ENCODE results near the gene MRPL55. TPM values are rescaled to one million over a fixed set of nuclear protein-coding genes. Genes with fewer than 3 reads are reported as not detected.

MRPL55 gene
- total and polyA plus RNA-seq, 2 experiments from 2014 or later = 139 to 144 TPM

DNA sequence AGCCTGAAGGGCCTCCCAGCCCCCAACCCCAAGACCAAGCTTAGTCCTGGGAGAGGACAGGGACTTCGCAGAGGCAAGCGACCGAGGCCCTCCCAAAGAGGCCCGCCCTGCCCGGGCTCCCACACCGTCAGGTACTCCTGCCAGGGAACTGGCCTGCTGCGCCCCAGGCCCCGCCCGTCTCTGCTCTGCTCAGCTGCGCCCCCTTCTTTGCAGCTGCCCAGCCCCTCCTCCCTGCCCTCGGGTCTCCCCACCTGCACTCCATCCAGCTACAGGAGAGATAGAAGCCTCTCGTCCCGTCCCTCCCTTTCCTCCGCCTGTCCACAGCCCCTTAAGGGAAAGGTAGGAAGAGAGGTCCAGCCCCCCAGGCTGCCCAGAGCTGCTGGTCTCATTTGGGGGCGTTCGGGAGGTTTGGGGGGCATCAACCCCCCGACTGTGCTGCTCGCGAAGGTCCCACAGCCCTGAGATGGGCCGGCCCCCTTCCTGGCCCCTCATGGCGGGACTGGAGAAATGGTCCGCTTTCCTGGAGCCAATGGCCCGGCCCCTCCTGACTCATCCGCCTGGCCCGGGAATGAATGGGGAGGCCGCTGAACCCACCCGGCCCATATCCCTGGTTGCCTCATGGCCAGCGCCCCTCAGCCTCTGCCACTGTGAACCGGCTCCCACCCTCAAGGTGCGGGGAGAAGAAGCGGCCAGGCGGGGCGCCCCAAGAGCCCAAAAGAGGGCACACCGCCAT lies 48.5 kb downstream of the MRPL55 start:
- peak in 1 of 2 donors; percentile 15 for DNase-seq (ENCODE audit: low read depth in 1 of 2, low spot score in 1 of 2)
- H3K4me3 ChIP-seq = peak overlapping the region; percentile 6
- no peaks in the 10 kb centered on the region for H3K9me3 ChIP-seq (ENCODE audit: low read depth)
- no peaks in the 10 kb centered on the region for H3K36me3 ChIP-seq
- no peak overlapping the region for H3K27ac ChIP-seq
- TF ChIP-seq, protein P1, sequence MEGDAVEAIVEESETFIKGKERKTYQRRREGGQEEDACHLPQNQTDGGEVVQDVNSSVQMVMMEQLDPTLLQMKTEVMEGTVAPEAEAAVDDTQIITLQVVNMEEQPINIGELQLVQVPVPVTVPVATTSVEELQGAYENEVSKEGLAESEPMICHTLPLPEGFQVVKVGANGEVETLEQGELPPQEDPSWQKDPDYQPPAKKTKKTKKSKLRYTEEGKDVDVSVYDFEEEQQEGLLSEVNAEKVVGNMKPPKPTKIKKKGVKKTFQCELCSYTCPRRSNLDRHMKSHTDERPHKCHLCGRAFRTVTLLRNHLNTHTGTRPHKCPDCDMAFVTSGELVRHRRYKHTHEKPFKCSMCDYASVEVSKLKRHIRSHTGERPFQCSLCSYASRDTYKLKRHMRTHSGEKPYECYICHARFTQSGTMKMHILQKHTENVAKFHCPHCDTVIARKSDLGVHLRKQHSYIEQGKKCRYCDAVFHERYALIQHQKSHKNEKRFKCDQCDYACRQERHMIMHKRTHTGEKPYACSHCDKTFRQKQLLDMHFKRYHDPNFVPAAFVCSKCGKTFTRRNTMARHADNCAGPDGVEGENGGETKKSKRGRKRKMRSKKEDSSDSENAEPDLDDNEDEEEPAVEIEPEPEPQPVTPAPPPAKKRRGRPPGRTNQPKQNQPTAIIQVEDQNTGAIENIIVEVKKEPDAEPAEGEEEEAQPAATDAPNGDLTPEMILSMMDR (IDR thresholded peaks at IDR 0.05; ENCODE audit: low read depth, low read length) = no peak
- no peaks in the 10 kb centered on the region for H3K4me1 ChIP-seq (ENCODE audit: low read depth)
- H3K27me3 ChIP-seq = peaks cover 61% of the 10 kb centered on the region

DNA sequence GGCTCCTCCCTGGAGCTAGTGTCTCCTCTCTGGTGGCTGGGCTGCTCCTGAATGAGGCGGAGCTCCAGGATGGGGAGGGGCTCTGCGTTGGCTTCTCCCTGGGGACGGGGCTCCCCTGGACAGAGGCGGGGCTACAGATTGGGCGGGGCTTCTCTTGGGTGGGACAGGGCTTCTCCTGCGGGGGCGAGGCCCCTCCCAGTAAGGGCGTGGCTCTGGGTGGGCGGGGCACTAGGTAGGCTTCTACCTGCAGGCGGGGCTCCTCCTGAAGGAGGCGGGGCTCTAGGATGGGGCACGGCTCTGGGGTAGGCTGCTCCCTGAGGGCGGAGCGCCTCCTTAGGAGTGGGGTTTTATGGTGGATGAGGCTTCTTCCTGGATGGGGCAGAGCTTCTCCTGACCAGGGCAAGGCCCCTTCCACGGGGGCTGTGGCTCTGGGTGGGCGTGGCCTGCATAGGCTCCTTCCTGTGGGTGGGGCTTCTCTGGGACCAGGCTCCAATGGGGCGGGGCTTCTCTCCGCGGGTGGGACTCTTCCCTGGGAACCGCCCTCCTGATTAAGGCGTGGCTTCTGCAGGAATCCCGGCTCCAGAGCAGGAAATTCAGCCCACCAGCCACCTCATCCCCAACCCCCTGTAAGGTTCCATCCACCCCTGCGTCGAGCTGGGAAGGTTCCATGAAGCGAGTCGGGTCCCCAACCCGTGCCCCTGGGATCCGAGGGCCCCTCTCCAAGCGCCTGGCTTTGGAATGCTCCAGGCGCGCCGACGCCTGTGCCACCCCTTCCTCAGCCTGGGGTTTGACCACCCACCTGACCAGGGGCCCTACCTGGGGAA lies 49.3 kb downstream of the MRPL55 start:
- TF ChIP-seq, protein P1 (IDR thresholded peaks at IDR 0.05; ENCODE audit: low read depth, low read length) = no peak
- DNase-seq (ENCODE audit: low read depth in 1 of 2, low spot score in 1 of 2) = peak; percentile 45 to 46
- no peaks in the 10 kb centered on the region for H3K9me3 ChIP-seq (ENCODE audit: low read depth)
- H3K4me3 ChIP-seq = peak overlapping the region; percentile 6
- H3K27me3 ChIP-seq = peaks cover 65% of the 10 kb centered on the region
- H3K36me3 ChIP-seq = no peaks in the 10 kb centered on the region
- no peak overlapping the region for H3K27ac ChIP-seq
- H3K4me1 ChIP-seq (ENCODE audit: low read depth) = no peaks in the 10 kb centered on the region

DNA sequence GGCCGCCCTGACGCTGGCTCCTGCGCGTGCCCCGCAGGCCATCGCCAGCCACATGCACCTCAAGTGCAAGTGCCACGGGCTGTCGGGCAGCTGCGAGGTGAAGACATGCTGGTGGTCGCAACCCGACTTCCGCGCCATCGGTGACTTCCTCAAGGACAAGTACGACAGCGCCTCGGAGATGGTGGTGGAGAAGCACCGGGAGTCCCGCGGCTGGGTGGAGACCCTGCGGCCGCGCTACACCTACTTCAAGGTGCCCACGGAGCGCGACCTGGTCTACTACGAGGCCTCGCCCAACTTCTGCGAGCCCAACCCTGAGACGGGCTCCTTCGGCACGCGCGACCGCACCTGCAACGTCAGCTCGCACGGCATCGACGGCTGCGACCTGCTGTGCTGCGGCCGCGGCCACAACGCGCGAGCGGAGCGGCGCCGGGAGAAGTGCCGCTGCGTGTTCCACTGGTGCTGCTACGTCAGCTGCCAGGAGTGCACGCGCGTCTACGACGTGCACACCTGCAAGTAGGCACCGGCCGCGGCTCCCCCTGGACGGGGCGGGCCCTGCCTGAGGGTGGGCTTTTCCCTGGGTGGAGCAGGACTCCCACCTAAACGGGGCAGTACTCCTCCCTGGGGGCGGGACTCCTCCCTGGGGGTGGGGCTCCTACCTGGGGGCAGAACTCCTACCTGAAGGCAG lies 50.0 kb downstream of the MRPL55 start:
- TF ChIP-seq, protein P1 (IDR thresholded peaks at IDR 0.05; ENCODE audit: low read depth, low read length) = no peak
- no peaks in the 10 kb centered on the region for H3K36me3 ChIP-seq
- H3K27ac ChIP-seq = no peak overlapping the region

DNA sequence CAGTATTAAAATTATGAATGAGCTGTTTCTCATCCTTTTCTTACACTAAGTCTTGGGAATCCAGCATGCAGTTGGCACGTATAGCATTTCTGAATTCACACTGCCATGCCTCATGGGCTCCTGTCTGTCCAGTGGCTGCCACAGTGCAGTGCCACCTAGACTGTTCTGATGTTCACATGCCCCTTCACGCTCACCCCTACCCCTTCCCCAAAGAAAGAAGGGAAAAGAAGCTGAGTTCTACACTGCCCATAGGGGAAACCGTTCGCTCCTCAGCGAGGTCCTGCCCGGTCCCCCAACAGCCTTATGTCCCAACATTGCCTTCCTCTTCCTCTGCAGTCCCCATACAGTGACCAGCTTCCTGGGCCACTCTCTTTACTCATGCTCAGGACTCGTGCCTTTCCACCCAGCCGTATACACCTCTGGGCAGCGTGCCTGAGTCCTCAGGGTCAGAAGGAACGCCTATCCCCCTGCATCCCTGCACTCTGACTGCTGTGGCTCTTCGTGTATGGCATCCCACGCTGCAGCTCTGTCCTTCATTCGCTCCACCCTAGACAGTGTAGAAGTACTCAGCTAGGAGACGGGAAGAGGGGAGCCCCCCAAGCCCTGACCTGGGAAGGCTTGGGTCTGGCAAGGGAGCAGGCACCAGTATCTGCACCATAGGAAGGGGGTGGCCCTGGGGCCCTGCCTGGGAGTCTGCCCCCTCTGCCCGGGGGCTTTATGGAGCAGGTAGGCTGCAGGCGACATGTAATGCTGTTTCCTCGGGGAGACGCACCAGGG lies 50.7 kb downstream of the MRPL55 start:
- Histone ChIP-seq H3K27ac (no peak overlapping the region), H3K9me3 (ENCODE audit: low read depth) (no peaks in the 10 kb centered on the region), H3K36me3 (no peaks in the 10 kb centered on the region), H3K4me1 (ENCODE audit: low read depth) (no peaks in the 10 kb centered on the region), H3K4me3 (no peak overlapping the region), H3K27me3 (peaks cover 65% of the 10 kb centered on the region)
- TF ChIP-seq, protein P1 (IDR thresholded peaks at IDR 0.05; ENCODE audit: low read depth, low read length) = no peak
- no peak for DNase-seq (ENCODE audit: low read depth in 1 of 2, low spot score in 1 of 2)

More for the DNA sequence above, 50.0 kb downstream of the MRPL55 start:
- peaks cover 65% of the 10 kb centered on the region for H3K27me3 ChIP-seq
- no peak for DNase-seq (ENCODE audit: low read depth in 1 of 2, low spot score in 1 of 2)
- no peaks in the 10 kb centered on the region for H3K4me1 ChIP-seq (ENCODE audit: low read depth)
- no peaks in the 10 kb centered on the region for H3K9me3 ChIP-seq (ENCODE audit: low read depth)
- no peak overlapping the region for H3K4me3 ChIP-seq

Other genes starting within 250 kb of the MRPL55 start
- gene WNT9A, start 161.4 kb downstream of the MRPL55 start, total RNA-seq = 1.4 and 1.9 TPM in 2 replicates
- gene WNT9A, start 161.4 kb downstream of the MRPL55 start, polyA plus RNA-seq = 0.14 TPM in 1 of 2 replicates, not detected in the other
- not detected in 2 replicates for gene WNT3A, start 102.3 kb downstream of the MRPL55 start, total RNA-seq
- gene WNT3A, start 102.3 kb downstream of the MRPL55 start, polyA plus RNA-seq = 0.12 TPM in 1 of 2 replicates, not detected in the other
- gene ARF1, start 26.6 kb downstream of the MRPL55 start, total RNA-seq = 421 and 499 TPM in 2 replicates
- gene ARF1, start 26.6 kb downstream of the MRPL55 start, polyA plus RNA-seq = 662 and 732 TPM in 2 replicates
- 27.7 and 43.7 TPM in 2 replicates for gene C1orf35, start 6.0 kb downstream of the MRPL55 start, total RNA-seq
- 36.2 and 37.2 TPM in 2 replicates for gene C1orf35, start 6.0 kb downstream of the MRPL55 start, polyA plus RNA-seq
- 354 and 408 TPM in 2 replicates for gene GUK1, start 31.0 kb upstream of the MRPL55 start, total RNA-seq
- gene GUK1, start 31.0 kb upstream of the MRPL55 start, polyA plus RNA-seq = 394 and 450 TPM in 2 replicates
- gene GJC2, start 40.6 kb upstream of the MRPL55 start, total RNA-seq = 0.51 and 0.88 TPM in 2 replicates
- 0.10 and 0.13 TPM in 2 replicates for gene GJC2, start 40.6 kb upstream of the MRPL55 start, polyA plus RNA-seq
- gene IBA57, start 56.5 kb upstream of the MRPL55 start, total RNA-seq = 4.8 and 5.1 TPM in 2 replicates
- 6.4 and 8.3 TPM in 2 replicates for gene IBA57, start 56.5 kb upstream of the MRPL55 start, polyA plus RNA-seq
- 191 and 390 TPM in 2 replicates for gene OBSCN, start 98.7 kb upstream of the MRPL55 start, total RNA-seq
- 87.1 and 121 TPM in 2 replicates for gene OBSCN, start 98.7 kb upstream of the MRPL55 start, polyA plus RNA-seq